Subcutaneous preadipocyte (primary cell): Measurements from ENCODE around the gene CCL4L2. TPM values are rescaled to one million over a fixed set of nuclear protein-coding genes. Genes with fewer than 3 reads are reported as not detected.

Experiments
- small RNA-seq: library from RNA; depleted of rRNA; stranded (forward); fragments of <200 nt; gene quantifications from one replicate; pipeline ENCODE3, GENCODE V24; 2012
- total RNA-seq: library from RNA; depleted of rRNA; stranded (reverse); fragments of >200 nt; gene quantifications from 2 replicates; pipeline ENCODE4 v1.2.3, GENCODE V29; 2012

CCL4L2 gene
- 0.37 TPM in 1 of 2 replicates, not detected in the other for total RNA-seq

GRCh38 chr17:36210439-36211211 lies at the start of gene CCL4L2:
TSS of gene CCL4L2 (plus strand) at chr17:36211063.

DNA sequence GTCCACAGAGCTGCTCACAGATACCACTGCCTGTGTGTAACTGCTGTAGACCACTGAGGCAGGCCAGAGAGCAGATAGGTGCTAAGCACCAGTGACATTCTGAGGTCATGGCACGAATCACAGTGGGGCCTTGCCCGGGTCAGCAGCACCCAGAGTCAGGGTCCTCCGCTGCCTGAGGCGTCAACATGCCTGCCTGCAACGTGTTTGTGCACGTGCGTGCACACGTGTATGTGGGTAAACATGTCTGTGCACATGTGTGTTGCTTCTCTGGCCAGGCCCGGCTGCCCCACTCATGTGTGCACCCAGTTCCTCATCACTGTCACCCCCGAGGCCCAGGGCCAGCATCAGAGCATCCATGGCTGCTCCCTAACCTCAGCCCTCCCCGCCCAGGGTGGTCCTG lies 34.3 kb upstream of the CCL4L2 start, which contains the start of gene TBC1D3B:
TBC1D3B (minus strand) TSS at position 101 of the 400 bp plus-strand sequence. CDS start 1,586 bp downstream, outside the sequence.

Small RNAs within 50 kb of the gene (small RNA-seq; reads per million reads assigned to genes)
- gene AC243829.3 (not detected), gene AC243829.6 (not detected)

Other genes with a start within 250 kb of the CCL4L2 start
- not detected in 2 replicates for gene CCL16, start 229.6 kb upstream of the CCL4L2 start, total RNA-seq
- not detected in 2 replicates for gene CCL14, start 224.3 kb upstream of the CCL4L2 start, total RNA-seq
- not detected in 2 replicates for gene CCL15, start 209.5 kb upstream of the CCL4L2 start, total RNA-seq
- not detected in 2 replicates for gene CCL23, start 193.1 kb upstream of the CCL4L2 start, total RNA-seq
- gene CCL18, start 146.8 kb upstream of the CCL4L2 start, total RNA-seq: not detected in 2 replicates
- not detected in 2 replicates for gene CCL3, start 120.9 kb upstream of the CCL4L2 start, total RNA-seq
- gene CCL4, start 107.2 kb upstream of the CCL4L2 start, total RNA-seq: not detected in 2 replicates
- gene TBC1D3B, start 34.4 kb upstream of the CCL4L2 start, total RNA-seq: 0.37 and 0.59 TPM in 2 replicates
- not detected in 2 replicates for gene CCL3L1, start 14.3 kb upstream of the CCL4L2 start, total RNA-seq
- under 0.01 TPM in 1 of 2 replicates, not detected in the other for gene TBC1D3I, start 53.5 kb downstream of the CCL4L2 start, total RNA-seq
- not detected in 2 replicates for gene TBC1D3G, start 112.8 kb downstream of the CCL4L2 start, total RNA-seq
- not detected in 2 replicates for gene TBC1D3H, start 177.4 kb downstream of the CCL4L2 start, total RNA-seq